Right atrium auricular region (tissue), 2 donors: Measurements from ENCODE around the gene ETNK1. TPM values are rescaled to one million over a fixed set of nuclear protein-coding genes. Genes with fewer than 3 reads are reported as not detected.
"Not testable (repeated sequence)": the region's sequence is repeated elsewhere in the genome, so short reads cannot be mapped to it uniquely, and the experiment has no call there.

Experiments used
- DNase-seq: peaks from one replicate; pipeline ENCODE4 v3.0.0-alpha.2; 2019; ENCODE audit warnings: low spot score
- H3K27ac ChIP-seq, 2 donors: fragments of 200-600 bp; sonication (generic); 1 replicate in 1 of 2; 2 replicates in 1 of 2; pipeline ENCODE4 v1.5.1; 2016 to 2019
- H3K27me3 ChIP-seq, 2 donors: fragments of 200-600 bp; sonication (generic); one replicate each; pipeline versions ENCODE4 v1.5.1 to v1.6.0; 2017 to 2019
- H3K36me3 ChIP-seq: fragments of 200-600 bp; sonication (generic); one replicate; pipeline ENCODE4 v1.5.1; 2016
- H3K4me1 ChIP-seq, 2 donors: fragments of 200-600 bp; sonication (generic); one replicate each; pipeline versions ENCODE4 v1.5.1 to v1.6.0; 2017 to 2019
- H3K4me3 ChIP-seq, 2 donors: fragments of 200-600 bp; sonication (generic); 1 replicate in 1 of 2; 2 replicates in 1 of 2; pipeline ENCODE4 v1.5.1; 2017 to 2019; ENCODE audit warnings: mild to moderate bottlenecking in 1 of 2, moderate library complexity in 1 of 2
- H3K9me3 ChIP-seq, 2 donors: fragments of 200-600 bp; sonication (generic); one replicate each; pipeline ENCODE4 v1.5.1; 2019
- total RNA-seq, 2 donors: library from RNA; depleted of rRNA; stranded (reverse); fragments of >200 nt; gene quantifications; one replicate each; pipeline ENCODE4 v1.1.0, GENCODE V29; 2016
- TF ChIP-seq, protein P1 (sequence below), 2 donors: fragments of 200-600 bp; sonication (generic); IDR thresholded peaks; one replicate each; pipeline ENCODE4 v1.5.1; 2019; ENCODE audit warnings: antibody characterized with exemption in 2 of 2

The ETNK1 gene
- total RNA-seq, 2 donors from 2014 or later, result 13.9 to 17.1 TPM

DNA sequence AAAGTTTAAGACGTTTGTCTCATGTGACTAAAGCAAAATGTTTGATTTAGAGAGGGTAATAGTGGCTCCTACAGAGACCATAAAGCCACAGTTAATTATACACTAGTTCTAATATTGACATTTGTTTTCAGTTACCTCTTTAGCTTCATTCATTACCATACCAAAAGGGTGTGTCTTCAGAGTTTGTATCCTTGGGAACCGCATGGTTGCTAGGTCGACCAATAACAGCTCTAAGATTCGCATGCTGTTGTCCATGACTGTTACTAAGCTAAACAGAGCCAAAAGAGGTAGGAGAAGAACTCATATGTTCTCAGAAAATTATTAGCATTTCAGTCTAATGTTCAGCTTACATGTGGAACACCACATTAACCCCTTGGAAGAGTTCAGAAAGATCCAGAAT is 36.2 kb upstream of the ETNK1 start:
- no peak for DNase-seq
- Histone ChIP-seq H3K36me3 (no peaks in the 10 kb centered on the region), H3K27me3 (no peaks in the 10 kb centered on the region), H3K9me3 (no peaks in the 10 kb centered on the region), H3K4me1 (no peaks in the 10 kb centered on the region), H3K27ac (no peak overlapping the region), H3K4me3 (no peak overlapping the region)
- TF ChIP-seq, protein P1, sequence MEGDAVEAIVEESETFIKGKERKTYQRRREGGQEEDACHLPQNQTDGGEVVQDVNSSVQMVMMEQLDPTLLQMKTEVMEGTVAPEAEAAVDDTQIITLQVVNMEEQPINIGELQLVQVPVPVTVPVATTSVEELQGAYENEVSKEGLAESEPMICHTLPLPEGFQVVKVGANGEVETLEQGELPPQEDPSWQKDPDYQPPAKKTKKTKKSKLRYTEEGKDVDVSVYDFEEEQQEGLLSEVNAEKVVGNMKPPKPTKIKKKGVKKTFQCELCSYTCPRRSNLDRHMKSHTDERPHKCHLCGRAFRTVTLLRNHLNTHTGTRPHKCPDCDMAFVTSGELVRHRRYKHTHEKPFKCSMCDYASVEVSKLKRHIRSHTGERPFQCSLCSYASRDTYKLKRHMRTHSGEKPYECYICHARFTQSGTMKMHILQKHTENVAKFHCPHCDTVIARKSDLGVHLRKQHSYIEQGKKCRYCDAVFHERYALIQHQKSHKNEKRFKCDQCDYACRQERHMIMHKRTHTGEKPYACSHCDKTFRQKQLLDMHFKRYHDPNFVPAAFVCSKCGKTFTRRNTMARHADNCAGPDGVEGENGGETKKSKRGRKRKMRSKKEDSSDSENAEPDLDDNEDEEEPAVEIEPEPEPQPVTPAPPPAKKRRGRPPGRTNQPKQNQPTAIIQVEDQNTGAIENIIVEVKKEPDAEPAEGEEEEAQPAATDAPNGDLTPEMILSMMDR (IDR thresholded peaks at IDR 0.05), result no peak

DNA sequence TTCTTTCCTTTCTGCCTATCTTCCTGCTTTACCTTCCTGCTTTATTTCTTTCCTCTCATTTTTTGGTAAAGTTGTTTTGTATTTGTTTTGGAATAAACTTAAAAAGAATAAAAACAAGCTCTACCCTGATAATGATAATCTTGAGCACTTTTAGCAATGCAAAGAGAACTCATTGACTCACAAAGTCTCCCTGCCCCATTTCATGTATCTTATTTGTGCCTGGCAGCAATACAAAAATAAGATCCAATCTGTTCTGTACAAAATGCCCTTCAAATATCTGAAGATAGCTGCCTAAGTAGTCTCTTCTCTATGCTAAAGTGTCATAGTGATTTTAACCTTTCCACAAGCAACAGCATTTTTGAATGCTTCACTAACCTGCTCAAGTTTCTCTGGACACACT is 31.1 kb upstream of the ETNK1 start:
- TF ChIP-seq, protein P1 (IDR thresholded peaks at IDR 0.05), result no peak
- Histone ChIP-seq H3K27me3 (no peaks in the 10 kb centered on the region), H3K4me3 (no peak overlapping the region), H3K27ac (no peak overlapping the region), H3K36me3 (no peaks in the 10 kb centered on the region), H3K9me3 (no peaks in the 10 kb centered on the region), H3K4me1 (no peaks in the 10 kb centered on the region)
- DNase-seq, result no peak

DNA sequence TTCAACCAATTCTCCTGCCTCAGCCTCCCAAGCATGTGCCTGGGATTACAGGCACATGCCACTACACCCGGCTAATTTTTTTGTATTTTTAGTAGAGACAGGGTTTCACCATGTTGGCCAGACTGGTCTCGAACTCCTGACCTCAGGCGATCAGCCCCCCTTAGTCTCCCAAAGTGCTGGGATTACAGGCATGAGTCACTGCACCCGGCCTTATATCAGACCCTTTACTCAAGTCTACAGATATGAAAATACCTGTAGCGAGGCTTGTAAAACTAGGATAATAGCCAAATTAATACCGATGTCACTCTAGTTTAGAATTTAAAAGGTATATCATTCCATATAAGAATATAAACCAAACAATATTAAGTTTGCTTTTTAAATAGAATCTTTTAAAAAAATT is 27.4 kb upstream of the ETNK1 start:
- not testable (repeated sequence) for H3K27ac ChIP-seq, H3K9me3 ChIP-seq

DNA sequence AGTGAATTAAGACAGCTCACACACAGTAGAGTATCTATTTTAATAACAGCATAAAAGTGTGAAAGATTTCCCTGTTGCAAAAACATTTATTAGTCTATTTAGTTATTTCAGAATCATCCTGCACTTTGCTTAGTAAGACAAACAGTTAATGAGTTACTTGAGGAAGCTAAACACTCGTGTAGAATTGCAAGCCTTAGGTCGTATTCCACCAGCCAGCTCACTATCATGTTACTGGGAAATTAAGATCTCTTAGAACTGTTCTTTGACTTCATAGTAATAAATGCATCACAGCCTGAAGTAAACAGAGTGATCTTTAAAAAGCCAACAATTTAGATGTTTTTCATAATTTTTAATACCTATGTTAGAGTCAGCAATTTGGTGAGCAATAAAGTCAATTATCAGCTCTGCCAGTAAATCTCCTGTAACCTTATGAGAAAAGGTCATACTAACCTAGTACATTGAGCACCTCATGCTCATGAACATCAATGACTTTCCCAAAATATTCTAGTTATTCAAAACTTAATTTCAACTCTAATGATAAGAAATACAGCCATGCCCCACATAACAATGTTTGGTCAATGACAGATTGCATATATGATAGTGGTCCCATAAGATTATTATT is 26.7 kb upstream of the ETNK1 start:
- Histone ChIP-seq H3K36me3 (no peaks in the 10 kb centered on the region), H3K4me3 (no peak overlapping the region), H3K27me3 (no peaks in the 10 kb centered on the region), H3K9me3 (peaks cover 0 to 7% of the 10 kb centered on the region in 2 donors), H3K27ac (no peak overlapping the region), H3K4me1 (no peaks in the 10 kb centered on the region)
- no peak for DNase-seq
- TF ChIP-seq, protein P1 (IDR thresholded peaks at IDR 0.05), result no peak

More for the DNA sequence above, 27.4 kb upstream of the ETNK1 start:
- not testable (repeated sequence) for H3K4me1 ChIP-seq, H3K27me3 ChIP-seq, H3K36me3 ChIP-seq, H3K4me3 ChIP-seq, DNase-seq

DNA sequence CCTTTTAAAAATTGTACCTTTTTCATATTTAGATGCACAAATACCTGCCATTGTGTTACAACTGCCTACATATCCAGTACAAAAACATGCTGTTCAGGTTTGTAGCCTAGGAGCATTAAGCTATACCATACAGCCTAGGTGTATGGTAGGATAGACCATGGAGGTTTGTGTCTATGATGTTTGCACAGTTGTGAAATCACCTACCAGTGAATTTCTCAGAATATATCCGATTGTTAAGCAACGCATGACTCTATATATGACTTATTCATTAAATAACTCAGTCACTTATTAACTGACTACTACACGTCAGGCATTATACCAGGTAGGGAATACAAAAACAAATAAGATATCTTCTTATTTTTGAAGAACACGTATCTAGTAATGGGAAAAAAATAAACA is 26.2 kb upstream of the ETNK1 start:
- TF ChIP-seq, protein P1 (IDR thresholded peaks at IDR 0.05), result no peak
- Histone ChIP-seq H3K9me3 (peaks cover 0 to 7% of the 10 kb centered on the region in 2 donors), H3K4me3 (no peak overlapping the region), H3K27me3 (no peaks in the 10 kb centered on the region), H3K36me3 (no peaks in the 10 kb centered on the region), H3K27ac (no peak overlapping the region), H3K4me1 (no peaks in the 10 kb centered on the region)
- DNase-seq, result no peak

DNA sequence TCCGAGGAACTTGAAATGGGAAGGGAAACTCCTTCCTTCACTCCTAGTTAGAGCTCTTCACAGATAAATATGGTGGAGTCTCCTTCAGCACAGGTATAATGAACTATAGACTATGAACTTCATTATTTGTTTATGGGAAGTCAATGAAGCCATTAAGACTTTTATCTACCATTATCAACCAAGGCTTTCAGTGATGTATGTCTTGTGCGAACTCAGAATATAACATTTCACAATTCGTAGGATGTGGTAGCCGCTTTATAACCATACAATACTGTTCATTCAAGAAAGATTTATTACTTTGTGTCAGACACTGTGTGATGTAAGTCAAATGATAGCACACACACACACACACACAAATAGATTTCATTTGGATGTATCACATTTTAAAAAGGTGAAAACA is 24.8 kb upstream of the ETNK1 start:
- H3K36me3 ChIP-seq, result no peaks in the 10 kb centered on the region
- H3K4me1 ChIP-seq, result no peaks in the 10 kb centered on the region
- peaks cover 0 to 7% of the 10 kb centered on the region in 2 donors for H3K9me3 ChIP-seq
- TF ChIP-seq, protein P1 (IDR thresholded peaks at IDR 0.05), result no peak
- H3K4me3 ChIP-seq, result no peak overlapping the region
- no peak for DNase-seq
- H3K27me3 ChIP-seq, result no peaks in the 10 kb centered on the region
- H3K27ac ChIP-seq, result no peak overlapping the region
